NCI-H82 treated with DMSO at 0.1 percent for 48 hours (cell line): ENCODE results near the gene S100A10.

ENCODE experiments used
- DNase-seq: peaks from one replicate; lab custom pipeline; 2025; ENCODE audit not compliant: unreplicated experiment; lab: John Stamatoyannopoulos, UW

The S100A10 gene

DNA sequence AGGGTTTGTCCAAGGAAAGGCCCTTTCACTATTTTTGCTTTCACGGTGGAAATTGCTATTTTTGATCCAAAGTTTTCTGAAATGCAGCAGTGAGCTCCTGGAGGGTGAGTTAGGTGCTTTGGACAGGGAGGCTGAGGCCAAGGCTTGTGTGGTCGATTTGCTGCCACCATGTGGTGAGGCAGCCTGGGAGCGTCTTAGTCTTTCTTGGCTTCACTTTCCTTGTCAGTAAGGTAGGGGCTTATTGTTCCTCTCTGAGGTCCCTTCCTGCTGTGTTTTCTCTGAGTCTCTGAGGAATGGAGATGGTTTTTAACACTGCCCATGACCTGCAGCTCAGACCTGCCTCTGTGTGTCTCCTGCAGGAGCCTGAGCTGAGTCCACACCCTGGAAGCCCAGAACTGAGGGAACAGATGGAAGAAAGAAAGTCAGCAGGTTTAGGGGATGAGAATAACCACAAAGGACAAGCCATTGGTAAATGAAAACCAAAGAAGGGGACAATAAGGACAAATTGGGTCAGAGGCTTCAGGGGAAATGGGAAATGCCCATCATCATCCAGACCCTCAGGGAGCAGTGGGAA, 20.1 kb upstream of the S100A10 start:
- DNase-seq, result peak; percentile 32

DNA sequence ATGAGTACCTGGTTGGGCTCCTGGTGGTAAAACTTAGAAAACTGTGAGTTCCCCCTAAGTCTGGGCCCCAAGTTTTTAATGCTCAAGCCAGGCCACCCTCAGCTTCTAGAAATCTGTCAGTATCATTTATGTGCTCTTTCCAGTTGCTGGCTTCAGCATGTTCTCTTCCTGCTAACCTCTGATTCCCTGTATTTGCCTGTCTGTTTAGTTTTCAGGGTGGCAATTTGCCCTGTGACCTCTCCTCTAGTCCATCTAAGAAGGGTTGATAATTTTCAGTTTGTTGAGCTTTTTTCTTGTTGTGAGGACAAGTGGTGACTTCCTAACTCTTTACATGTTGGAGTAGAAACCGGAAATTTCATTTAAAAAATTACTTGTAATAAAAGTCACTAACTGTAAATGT, 16.0 kb upstream of the S100A10 start:
- no peak for DNase-seq

DNA sequence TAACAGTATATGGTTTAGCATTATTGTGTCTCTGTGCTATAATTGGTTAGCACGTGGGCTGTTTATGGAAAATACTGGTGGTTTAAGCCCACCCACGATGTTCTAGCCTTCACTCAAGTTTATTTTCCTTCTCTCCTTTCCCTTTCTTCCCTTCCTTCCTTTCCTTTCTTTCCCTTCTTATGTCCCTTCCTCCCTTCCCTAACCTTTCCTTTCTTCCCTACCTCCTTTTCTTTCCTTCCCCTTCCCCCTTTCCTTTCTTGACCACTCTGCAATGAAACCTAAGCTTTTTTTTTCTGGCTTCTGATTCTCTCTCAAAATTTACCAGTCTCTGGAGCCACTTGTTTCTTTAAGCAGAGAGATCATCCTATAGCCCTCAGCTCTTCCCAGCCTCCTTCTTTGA, 13.4 kb upstream of the S100A10 start:
- DNase-seq, result no peak

DNA sequence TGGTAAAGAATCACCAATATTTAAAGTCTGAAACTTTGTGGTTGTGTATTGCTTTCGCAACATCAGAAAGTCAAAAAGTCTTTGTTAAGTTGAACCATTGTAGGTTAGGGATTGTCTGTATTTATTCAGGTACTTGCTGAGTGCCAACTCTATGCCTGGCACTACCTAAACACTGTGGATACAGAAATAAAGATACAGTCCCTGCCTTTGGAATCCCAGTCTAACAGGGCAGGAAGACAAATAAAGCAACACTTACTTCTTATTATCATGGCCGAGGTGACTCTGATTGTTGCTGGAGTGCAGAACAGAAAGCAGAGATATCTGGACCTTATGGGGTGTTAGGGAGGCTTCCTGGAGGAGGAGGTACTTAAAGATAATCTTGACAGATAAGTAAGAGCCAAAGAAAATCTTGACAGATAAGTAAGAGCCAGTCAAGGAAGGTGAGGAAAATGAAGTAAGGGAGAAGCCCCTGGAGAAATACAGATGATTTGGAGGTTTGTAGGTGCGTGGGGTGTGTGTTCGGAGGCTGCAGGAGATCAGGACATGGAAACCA, 11.8 kb upstream of the S100A10 start:
- DNase-seq, result no peak

DNA sequence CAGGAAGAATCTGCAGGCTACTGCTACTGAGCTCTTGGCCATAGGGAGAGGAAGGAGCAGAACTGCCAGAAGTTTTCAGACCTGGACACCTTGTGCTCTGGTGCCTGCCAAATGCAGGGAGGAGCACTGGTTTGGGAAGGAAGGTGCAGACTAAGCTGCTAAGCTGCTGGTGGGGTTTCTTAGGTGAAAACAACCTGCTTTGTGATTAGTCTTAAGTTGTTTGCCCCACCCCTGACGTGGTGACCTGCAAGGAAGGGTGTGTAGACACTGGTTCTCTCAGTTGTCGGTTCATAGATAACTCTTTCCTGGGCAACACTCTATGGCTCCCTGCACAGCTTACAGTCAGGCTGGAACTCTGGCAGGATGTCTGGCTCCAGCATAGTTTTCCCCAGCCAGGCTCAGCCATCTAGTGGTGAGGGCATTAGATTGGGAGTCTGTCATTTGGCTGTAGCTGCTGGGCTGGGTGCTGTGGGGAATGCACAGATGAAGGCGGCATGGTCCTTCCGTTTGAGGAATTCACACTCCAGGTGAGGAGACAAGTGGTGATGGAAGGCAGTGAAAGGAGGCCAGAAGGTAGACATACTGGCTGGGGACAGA, 10.3 kb upstream of the S100A10 start:
- DNase-seq, result no peak

DNA sequence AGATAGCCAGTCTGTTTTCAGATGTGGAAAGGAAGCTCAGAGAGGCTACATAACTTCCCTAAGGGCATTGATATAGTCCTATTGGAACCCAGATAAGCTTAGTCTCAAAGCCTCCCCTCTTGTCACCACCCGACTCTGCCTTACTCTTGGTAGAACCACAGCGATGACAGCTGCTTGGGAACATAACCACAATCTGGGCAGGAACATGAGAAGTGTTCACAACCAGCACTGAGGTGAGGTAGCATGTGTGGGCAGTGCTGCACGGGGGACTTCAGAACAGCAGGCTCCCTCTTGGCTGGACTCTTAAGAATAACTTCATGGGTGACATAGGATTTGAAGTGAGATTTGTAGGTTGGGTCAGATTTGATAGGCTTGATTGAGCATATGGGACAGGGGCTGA, 9.3 kb upstream of the S100A10 start:
- no peak for DNase-seq

DNA sequence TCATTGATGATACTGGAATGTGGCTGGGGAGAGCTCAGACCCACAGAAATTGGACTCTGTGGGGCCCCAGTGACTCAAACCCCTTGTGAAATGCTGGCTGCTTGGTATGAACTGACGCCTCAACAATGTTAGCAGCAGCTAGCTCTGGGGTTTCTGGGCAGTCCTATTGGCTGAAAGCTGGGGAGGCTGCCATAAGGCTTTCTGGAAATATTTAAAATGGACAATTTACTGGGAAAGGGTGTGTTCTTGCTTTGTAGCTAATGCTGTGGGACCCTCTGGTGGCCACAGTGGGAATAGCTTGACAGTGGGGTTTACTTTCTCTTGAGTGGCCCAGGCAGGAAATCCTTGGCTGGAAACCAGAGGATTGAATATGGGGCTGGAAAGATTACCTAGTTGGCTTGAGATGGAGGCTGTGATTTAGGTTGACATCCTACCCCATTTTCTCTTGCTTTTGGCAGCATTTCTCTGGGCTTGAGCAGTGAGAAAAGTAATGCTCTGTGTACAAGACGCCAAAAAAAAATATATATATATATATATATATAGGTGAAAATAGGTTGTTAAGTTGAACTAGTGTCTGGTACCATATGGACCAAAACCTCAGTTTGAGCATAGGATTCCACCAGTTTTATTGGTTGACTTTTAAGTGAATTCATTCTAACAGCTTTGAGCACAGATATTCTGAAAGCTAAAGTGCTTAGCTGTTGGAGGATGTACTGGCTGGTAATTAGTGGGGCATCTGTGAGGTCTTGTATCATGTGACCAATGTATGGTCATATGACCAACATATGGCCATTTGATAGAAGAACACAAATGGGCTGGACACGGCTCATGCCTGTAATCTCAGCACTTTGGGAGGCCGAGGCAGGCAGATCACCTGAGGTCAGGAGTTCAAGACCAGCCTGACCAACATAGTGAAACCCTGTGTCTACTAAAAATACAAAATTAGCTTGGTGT, 8.2 kb upstream of the S100A10 start:
- peak; percentile 62 for DNase-seq

DNA sequence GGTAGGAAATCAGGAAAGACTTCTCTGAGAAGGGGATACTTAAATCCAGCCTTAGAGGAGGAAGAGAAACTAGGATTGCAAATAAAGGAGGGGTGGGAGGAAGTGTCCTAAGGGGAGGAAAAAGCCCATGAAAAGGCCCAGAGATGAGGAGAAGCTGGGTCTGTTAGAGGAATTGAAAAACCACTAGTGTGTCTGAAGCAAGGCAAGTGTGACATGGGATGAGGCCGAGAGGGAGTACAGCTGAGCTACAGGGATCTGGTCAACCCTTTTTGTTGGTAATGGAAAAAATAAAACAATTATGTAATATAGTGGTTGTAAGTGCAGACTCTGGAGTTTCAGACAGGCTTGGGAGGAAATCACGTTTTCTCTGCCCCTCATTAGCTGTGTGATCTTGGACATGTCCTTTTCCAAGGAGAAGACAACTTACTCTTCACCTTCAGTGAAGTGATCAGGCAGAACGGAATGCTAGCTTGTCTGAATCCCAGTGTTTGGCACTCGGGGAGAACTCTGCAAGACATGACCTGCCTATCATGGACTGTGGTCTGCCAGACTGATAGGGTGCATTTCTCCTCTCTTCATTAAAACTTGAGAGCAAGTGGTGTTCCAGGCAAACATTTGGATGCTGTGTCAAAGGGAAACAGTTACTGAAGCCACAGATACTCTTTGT, 7.4 kb upstream of the S100A10 start:
- DNase-seq, result no peak

DNA sequence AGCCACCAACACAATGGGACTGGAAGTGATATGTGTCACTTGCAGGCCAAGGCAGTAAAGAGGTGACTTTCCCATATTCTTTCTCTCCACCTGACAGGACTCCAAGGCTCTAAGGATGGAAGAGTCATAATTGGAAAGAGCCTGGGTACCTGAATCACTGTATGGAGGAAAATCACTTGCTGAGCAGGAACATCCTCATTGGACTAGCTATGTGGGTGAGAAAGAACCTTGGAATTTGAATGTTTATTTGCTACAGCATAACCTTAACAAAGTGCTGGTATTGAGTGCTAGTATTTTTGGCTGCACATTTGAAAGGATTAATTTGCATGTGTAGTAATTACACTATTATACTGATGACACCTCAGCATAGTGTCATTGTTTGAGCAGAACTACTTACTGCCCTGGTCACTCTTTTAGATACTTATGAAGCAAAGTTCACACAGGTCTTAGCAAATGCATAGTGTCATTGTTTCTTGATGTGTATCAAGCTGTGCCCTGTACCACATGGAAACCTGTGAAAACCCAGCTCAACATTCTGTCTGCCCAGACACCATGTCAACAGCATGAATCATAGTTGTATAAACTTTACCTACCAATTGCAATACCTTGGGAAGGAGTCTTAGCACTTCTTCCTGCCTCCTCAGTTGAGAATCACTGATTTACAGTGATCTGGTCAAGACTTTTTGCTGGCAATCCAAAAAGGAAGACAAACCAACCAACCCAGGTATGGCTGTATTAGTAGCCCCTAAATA, 5.1 kb upstream of the S100A10 start:
- DNase-seq, result no peak

DNA sequence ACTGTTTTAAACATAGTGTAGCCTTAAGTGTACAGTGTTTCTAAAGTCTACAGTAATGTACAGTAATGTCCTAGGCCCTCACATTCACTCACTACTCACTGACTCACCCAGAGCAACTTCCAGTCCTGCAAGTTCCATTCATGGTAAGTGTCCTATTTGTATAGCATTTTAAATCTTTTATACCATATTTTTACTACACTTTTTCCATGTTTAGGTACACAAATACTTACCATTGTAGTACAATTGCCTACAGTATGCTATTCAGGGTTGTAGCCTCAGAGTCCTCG, 3.6 kb upstream of the S100A10 start:
- no peak for DNase-seq

DNA sequence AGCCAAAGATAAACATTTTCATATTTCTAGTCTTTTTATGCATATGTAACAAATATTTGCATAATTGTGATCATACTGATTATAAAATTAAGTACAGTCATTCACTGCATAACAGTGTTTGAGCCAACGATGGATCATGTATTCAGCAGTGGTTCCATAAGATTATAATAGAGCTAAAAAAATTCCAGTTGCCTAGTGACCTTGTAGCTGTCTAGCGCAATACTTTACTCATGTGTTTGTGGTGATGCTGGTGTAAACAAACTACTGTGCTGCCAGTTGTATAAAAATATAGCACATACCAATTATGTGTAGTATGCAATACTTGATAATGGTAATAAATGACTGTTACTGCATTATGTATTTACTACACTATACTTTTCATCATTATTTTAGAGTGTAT, 2.1 kb upstream of the S100A10 start:
- DNase-seq, result no peak

DNA sequence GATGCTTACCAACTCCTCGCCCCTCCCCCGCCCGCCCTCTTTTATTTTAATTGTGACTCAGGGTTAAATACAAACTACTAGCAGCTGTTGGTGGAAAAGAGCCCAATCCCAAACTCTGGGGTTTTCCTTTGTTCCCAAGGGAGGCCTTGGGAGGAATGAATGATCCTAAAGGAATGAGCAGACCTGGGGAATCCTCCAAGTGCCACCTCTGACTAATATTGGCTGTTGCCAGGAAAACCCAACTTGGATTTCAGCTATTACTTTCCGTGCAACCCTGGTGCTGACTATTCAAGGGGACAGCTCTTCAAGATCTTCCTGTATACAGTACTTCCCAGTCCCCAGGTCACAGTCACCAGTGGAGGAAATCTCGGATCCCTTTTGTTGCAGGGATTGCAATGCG, 1.3 kb upstream of the S100A10 start:
- no peak for DNase-seq

DNA sequence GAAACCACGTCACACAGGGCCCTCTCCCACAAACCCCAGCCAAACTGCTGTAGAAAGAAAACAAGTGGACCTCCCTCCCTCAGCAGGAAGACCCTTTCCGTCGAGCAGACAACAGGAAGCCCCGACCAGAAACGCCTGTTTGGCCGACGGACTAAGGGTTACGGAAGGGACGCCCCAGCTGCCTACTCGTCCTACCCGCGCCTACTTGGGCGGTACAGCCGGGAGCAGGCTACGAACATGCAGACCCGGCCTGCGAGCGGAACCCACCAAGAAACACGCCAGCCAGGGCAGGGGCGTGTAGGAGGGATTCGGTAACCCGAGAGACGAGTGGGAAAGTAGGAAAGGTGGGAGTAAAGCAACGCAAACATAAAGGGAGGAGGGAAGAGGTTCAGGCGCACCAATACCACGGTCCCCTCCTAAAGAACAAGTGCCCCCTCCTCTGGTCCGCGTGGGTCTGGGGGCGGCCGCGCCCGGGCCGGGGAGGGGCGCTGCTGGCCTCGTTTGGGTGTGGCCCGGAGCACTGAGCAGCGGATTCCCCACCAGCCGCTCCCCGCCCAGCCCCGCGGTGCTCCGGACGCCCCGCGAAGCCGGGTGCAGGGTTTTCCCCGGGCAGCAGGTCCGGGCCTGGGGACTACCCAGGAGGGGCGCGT, 450 bp downstream of the S100A10 start:
- no peak for DNase-seq

DNA sequence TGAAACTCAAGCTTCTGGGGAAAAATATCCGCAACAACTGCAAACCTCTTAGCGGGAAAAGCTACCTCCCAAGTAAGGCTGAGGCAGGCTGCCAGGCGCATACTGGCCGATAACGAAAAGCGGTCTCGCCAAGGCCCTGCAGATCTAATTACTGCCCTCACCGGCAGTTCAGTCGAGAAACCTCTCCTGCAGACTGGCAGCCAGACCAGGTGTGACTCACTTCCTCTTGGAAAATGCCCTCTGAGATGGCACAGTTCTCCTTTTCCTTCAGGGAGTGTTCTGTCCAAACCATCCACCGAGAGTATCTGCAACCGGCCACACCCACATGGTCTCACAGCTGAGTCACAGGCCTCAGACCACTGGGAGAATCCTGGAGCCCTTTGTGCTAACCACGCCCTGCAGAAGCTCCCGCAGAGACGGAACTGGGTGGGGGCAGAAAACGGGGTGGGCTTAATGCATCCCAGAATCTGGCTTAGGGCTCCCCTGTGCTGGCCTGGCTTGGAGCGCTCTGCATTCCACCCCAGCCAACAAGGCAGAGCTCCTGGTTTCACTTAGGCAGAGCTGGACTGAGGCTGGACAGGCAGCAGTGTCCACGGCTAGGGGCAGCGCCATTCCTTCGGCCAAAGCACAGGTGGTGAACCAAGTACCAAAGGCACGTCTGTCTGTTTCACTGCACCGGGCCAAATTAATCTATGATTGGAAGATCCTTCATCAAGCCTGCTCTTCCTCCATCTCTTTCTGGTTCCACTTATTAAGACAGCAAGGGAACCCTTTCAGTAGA, 1.2 kb downstream of the S100A10 start:
- DNase-seq, result no peak

DNA sequence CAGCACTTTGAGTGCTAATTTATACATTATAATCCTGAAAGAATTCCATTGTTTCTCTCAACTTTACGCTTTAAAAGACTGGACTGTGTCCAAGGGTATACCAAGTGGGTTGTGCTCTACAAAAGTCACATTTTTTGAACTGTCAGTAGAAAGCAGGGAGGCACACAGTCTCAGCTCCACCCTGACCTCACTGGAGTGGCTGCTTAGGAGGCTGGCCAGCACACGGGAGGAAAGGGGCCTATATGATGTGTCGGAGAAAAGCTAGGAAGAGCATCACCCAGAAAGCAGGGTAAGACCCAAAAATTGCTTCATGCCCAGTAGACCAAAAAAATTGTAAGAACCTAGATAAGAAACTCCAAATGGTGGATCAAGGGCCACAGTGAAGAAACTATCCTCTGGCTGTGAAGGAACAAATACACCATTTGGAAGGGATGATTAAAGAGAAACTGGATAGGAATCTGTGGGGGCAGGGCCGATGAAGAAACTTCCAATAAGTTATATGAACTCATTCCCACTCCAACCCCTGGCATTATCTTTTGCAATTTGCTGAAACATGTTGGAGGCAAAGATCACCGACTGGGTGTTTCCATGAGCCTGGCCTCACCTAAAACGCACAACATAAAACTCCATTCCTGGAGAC, 1.9 kb downstream of the S100A10 start:
- no peak for DNase-seq

DNA sequence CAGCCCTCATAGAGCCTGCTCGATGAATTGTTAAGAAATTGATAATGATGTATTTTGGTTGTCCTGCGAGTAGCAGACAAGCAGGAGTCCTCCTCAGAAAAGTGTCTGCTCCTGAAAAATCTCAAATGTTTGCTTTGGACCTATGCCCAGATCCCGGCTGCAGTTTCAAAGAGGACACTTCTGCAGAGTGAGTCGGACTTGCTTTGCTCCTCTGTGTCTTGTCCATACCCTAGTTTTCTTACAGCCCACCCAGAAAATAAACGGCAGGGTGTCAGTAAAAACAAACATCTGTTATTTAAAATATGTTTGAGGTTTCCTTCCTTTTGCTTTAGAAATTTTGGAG, 2.8 kb downstream of the S100A10 start:
- no peak for DNase-seq

DNA sequence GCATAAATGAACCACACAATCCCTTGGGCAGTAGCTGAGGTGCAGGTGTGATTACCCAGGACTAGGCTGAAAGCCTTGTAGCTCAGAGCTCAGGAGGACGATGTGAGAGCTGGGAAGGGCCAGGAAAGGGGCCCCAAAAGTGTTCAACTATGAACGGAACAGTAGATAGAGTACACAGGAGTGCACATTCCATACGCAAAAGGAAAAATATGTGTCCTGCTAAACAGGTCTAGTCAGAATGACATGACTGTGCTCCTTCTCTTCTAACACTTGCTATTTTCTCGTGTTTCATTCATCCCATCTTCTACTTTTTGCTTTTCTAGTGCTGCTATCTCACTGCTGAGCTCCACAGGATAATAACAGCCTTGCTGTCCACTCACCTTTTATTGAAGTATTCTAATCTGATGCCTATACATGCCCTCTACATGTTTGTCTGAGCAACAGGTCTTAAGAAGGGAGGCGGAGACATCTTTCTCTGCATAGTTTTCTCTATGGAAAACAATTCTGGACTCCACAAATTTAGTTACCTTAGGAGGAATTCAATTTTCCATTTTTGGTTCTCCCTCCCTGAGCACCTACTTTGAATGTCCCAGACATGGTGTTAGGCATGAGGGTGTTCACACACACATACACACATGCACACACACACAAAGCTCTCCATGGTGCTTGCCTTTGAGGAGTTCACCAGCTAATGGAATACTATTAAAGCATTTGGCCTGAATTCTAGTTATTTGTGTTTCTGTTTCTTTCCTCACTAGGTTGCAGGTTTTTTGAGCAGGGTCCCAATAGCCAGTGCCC, 3.4 kb downstream of the S100A10 start:
- DNase-seq, result no peak

DNA sequence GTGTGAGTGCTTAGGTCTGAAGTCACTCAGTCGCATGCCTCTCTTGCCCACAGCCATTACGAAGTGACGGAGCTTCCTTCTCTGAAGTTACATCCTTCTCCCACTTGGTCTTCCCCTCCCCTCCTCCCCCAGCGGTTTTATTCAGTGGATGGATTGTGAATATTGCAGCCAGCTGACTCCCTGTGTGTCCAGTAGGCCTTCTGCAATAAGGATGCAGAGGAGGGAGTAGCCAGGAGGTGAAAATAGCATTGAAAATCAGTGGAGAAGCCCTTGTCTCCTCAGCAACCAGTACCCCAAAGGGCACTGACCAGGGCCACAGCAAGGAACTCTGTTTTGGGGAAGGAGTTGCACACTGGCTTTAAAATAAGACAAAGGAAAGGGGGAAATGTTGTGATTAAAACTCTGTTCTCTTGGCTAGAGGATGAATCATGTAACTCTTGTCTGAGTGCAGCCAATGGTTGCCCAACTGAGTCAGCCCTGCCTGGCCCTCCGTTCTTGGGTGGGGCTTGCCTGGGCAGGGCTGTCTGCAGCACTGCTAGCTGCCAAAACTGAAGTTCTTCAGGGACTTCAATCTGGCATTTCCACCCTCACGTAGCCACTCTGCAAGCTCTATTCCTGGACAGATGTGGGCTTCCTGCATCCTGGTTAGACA, 4.3 kb downstream of the S100A10 start:
- no peak for DNase-seq
